Measurements from ENCODE around the gene ADD3.

ADD3 gene

GRCh38 chr10:110007701-110008517, at the start of gene ADD3:
Gene ADD3 (plus strand): TSS chr10:110007984. CDS start chr10:110100654, 92,670 bp downstream.
- peak; percentile 78 to 88 (median 84) for DNase-seq

- DNase-seq: no peak
Observed at GRCh38 chr10:109958059-109958458, 49.7 kb upstream of the ADD3 start.

GRCh38 chr10:109959259-109960145, 48.3 kb upstream of the ADD3 start:
- no peak for DNase-seq

- no peak for DNase-seq
Observed at GRCh38 chr10:109960682-109961081, 47.1 kb upstream of the ADD3 start.

GRCh38 chr10:109961174-109962001, 46.4 kb upstream of the ADD3 start:
- DNase-seq: no peak

GRCh38 chr10:109962247-109962646, 45.5 kb upstream of the ADD3 start:
- no peak for DNase-seq

- no peak for DNase-seq
Observed at GRCh38 chr10:109963439-109963838, 44.3 kb upstream of the ADD3 start.

- DNase-seq: no peak
Observed at GRCh38 chr10:109964318-109964717, 43.5 kb upstream of the ADD3 start.

GRCh38 chr10:109966961-109967738, 40.6 kb upstream of the ADD3 start:
- DNase-seq: no peak

- no peak for DNase-seq
Observed at GRCh38 chr10:109967739-109968088, 40.1 kb upstream of the ADD3 start.

GRCh38 chr10:109968953-109969759, 38.6 kb upstream of the ADD3 start:
- no peak for DNase-seq

GRCh38 chr10:109969760-109970346, 37.9 kb upstream of the ADD3 start:
- DNase-seq: no peak

GRCh38 chr10:109971634-109972033, 36.1 kb upstream of the ADD3 start:
- DNase-seq: no peak

GRCh38 chr10:109972372-109973001, 35.3 kb upstream of the ADD3 start:
- no peak for DNase-seq

- DNase-seq: no peak
Observed at GRCh38 chr10:109973326-109973829, 34.4 kb upstream of the ADD3 start.

GRCh38 chr10:109974504-109975191, 33.1 kb upstream of the ADD3 start:
- no peak for DNase-seq

GRCh38 chr10:109975244-109976190, 32.3 kb upstream of the ADD3 start:
- DNase-seq: no peak

- no peak for DNase-seq
Observed at GRCh38 chr10:109976681-109977080, 31.1 kb upstream of the ADD3 start.
